ENCODE measurements around the gene RASA3.
"Not testable (repeated sequence)": the region's sequence is repeated elsewhere in the genome, so short reads cannot be mapped to it uniquely, and the experiment has no call there.

The RASA3 gene

GRCh38 chr13:114077099-114077932 is 55.1 kb downstream of the RASA3 start:
- no peak for DNase-seq

GRCh38 chr13:114076329-114077090 is 55.9 kb downstream of the RASA3 start:
- no peak for DNase-seq

DNA sequence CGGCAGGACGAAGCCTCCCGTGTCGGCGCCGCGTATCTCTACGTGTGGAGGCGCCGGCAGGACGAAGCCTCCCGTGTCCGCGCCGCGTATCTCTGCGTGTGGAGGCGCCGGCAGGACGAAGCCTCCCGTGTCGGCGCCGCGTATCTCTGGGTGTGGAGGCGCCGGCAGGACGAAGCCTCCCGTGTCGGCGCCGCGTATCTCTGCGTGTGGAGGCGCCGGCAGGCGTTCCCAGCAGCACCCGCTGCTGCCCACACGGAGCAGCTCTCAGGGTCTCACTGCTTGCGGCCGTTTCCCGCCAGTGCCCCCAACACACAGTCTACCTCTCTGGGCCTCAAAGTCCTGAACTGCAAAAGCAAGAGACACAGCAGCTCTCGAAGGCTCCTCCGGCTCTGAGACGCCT is 56.6 kb downstream of the RASA3 start:
- not testable (repeated sequence) for DNase-seq

DNA sequence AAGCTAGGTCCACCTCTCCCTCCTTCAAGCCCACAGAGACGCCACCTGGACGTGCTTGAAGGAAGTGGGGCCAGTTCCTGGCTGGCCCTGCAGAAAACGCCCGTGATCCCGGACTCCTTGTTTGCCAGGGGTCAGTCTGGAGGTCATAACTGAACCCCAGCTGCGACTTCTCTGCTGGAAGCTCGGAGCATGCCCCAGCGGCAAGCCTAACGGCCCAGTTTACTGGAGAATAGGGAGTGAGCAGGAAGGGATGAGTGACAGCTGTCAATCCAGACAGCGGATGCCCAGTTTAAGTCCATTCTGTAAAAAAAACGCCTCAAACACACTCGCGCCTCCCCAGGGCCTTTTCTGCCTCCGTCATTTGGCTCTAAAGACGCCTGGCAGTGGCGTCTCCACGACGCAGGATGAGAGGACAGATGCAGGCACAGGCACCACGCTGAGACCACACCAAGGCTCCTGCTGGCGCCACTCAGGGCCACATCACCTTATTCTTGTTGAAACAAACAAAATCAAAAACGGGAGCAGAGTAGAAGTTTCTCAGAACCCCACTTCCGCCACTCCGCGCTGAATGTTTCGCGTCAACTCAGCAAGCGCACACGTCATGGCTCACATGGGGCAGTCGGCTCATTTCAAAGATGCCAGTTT is 57.6 kb downstream of the RASA3 start:
- no peak for DNase-seq

DNA sequence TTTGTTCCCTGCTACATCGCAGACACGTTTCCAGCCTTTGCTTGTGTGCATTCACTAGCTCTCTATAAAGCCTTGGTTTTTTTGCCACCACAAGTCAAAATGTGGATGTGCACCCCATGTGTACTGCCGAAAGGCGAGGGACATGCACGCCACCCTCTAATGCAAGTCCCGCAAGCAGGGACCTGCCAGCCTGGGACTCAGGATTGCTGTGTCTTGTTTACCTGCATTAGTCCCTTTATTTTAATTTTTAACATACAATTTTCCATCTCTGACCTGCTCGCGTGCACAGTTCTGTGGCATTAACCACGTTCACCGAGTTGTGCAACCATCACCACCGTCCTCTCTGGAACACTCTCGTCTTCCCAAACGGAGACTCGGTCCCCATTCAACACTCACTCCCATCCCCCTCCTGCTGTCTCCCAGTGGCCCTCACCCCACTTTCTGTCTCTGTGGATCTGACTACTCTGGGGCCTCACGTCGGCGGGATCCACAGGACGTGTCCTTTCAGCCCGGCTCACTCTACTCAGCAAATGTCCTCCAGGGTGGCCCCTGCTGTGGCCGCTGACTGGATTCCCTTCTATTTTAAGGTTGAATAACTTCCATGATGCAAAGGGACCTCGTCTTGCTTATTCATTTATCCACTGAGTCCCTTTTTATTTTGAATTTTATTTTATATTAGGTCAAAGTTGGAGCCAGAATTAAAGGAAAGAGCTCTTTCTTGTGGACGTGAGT is 58.4 kb downstream of the RASA3 start:
- no peak for DNase-seq

DNA sequence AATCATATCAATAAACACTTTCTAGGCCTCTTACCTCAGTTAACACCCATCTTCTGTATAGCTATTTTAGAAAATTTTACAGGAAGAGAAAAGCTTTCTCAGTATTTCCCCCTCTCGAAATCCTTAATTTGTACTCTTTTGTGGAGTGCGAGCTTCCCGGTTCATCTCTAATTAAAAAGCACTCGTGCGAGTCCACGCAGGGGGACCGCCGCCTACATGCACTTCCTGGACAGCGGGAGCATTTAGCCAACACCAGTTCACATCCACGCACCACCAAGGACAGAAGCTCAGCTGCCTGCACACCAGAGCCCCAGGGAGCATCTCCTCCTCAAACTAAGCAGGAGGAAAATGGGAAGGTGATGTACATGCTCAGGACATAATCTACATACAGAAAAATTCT is 60.0 kb downstream of the RASA3 start:
- DNase-seq = no peak

GRCh38 chr13:114071991-114072390 is 60.4 kb downstream of the RASA3 start:
- no peak for DNase-seq

DNA sequence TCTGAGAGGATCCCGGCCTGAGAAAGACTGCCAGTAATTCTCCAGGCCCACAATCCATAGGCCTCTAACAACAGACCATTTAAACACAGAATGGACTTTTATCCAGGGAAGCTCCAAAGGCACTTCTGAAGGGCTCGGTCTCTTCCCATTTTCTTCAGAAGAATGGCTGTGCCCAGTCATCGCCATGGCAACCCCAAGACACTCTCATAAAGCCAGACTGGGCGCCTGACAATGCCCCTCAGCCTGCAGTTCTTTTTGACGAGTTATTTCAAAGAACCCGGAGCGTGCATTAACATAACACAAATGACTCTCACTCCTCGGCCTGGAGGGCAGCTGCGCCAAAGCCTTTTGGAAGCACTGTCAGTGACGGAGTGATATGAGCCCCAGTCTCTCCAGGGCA is 61.0 kb downstream of the RASA3 start:
- no peak for DNase-seq

GRCh38 chr13:114070098-114070799 is 62.2 kb downstream of the RASA3 start:
- DNase-seq = no peak

DNA sequence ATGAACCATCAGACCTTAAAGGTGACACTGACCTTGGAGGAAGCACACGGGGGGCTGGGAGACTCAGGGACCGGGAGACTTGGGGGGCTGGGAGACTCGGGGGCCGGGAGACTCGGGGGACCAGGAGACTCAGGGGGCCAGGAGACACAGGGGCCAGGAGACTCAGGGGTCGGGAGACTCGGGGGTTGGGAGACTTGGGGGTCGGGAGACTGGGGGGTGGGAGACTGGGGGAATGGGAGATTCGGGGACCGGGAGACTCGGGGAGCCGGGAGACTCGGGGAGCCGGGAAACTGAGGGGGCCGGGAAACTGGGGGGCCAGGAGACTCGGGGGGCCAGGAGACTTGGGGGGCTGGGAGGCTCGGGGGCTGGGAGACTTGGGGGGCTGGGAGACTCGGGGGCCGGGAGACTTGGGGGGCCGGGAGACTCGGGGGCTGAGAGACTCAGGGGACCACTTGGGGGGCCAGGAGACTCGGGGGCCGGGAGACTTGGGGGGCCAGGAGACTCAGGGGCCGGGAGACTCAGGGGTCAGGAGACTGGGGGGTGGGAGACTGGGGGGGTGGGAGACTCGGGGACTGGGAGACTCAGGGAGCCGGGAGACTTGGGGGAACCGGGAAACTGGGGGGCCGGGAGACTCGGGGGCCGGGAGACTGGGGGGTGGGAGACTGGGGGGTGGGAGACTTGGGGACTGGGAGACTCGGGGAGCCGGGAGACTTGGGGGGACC is 62.9 kb downstream of the RASA3 start:
- no peak for DNase-seq

DNA sequence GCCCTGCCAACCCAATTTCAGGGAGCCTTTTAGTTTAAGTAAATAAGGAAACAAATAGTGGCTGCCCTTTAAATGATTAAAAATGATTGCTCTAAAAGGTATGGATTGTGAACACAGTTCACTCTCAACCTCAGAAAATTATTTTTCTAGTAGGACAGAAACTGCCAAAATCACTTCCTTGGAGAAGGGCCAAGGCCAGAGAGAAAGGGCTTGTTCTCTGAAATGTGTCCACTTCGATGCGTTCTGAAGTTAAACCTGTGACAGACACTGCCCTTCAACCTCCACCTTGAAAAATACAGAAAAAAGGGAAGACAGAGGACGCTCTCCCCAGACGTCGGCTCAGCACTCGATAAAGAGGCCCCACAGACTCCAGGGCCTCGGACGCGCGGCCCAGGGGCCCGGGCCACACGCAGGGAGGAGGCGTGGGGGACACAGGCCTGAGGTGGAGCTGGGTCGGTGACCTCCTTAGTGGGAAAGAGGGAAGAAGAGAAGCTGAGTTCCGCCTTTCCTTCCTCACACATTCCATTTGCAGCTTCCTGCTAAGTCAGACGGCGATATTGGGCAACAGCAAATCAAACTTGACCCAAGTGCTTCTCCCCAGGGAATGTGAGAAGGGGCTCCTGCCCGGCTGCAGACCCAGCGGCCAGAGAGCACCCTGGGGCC is 63.6 kb downstream of the RASA3 start:
- DNase-seq = no peak

DNA sequence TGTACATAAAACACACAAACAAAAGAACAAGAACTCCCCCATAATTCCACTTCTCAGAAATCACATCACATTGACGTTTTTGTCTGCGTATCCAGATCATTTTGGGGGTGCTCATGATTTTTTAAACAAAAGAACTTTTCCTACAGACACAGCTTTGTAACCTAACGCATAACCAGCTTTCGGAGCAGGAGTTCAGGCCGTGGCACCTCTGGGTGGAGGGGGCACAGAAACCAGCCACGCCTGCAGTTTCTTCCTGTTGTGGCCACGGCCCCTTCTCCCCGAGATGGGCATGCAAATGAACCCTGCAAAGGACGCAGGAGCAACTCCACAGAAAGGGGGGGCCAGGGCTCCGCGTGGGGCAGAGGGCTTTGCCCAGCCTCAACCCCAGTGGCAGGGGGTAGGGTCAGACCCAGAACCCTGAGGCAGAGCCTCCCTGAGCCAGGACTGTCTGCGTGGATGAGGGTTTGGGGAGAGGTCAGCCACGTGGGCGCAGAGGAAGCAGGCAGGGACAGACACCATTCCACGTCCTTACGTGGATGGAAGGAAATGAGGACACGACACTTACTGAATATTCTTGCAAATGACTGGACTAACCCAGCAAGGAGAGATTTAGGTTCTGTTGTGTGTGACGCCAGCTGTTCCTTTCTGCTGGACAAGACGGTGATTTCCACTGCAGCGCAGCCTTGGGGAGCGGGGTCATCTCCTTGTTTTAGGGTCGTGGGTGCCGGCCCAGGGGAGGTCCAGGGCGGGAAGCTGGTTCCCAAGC is 64.4 kb downstream of the RASA3 start:
- no peak for DNase-seq

DNA sequence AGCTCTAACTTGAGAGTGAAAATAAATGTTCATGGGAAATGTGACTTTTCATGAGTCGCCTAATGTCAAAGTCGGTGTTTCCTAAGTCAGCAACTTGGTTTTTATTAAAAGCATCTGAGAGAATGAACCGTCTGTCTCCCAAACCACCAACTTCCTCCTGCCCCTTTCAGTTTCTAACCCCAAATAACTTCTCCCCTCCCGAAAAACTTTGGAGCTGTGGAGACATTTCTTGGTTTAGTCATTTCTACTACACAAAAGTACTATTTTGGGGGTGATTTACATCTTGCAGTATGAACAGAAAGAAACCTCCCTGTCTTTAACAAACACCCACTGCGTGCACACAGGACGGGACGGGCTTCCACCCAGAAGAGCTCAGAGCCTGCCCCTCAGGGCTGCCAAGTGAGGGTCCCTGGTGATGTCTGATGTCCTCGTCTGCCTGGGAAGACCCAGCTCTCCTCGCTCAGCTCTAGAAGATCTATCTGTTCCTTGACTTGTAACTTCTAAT is 65.0 kb downstream of the RASA3 start:
- no peak for DNase-seq

DNA sequence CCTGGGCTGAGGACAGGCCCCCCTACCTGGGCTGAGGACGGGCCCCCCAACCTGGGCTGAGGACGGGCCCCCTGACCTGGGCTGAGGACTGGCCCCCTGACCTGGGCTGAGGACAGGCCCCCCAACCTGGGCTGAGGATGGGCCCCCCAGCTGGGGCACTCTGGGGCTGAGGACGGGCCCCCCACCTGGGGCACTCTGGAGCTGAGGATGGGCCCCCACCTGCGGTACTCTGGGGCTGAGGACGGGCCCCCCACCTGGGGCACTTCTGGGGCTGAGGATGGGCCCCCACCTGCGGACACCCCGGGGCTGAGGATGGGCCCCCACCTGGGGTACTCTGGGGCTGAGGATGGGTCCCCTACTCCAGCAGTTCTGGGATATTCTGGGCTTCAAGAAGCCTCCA is 65.5 kb downstream of the RASA3 start:
- no peak for DNase-seq

- no peak for DNase-seq
These were observed 66.3 kb downstream of the RASA3 start for GRCh38 chr13:114065926-114066774.

DNA sequence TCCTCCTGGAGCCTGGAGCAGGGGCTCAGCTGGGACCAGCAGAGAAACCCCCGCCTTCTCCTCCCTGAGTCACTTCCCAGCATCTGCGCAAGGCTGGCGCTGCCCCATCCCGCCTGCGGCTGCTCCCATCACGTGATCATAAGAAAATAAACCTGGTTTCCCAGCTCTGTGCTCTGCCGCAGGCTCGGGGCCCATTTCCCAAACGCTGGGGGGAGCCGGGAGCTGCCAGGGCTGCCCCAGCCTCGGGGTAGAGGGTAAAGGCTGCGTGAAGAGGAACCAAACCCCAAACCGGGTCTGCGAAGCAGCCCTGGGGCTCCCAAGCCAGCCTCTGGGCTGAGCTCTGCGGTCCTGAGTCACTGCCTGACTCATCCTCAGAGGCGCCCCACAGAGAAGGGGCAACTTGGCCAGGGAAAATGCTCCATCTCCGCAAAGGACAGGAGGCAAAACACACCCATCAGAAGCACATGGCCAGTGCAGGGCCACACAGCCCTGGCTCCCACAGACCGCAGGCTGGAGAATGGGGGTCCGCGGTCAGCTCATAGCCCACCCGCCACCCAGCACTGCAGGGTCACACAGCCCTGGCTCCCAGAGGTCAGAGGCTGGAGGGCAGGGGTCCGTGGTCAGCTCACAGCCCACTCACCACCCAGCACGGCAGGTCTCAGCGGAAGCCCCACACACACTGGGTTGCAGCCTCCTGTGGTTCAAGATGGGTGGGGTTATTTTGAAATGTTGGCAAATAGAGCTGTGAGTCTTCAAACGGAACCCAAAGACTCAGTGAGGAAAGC is 67.1 kb downstream of the RASA3 start:
- peak; percentile 71 for DNase-seq

DNA sequence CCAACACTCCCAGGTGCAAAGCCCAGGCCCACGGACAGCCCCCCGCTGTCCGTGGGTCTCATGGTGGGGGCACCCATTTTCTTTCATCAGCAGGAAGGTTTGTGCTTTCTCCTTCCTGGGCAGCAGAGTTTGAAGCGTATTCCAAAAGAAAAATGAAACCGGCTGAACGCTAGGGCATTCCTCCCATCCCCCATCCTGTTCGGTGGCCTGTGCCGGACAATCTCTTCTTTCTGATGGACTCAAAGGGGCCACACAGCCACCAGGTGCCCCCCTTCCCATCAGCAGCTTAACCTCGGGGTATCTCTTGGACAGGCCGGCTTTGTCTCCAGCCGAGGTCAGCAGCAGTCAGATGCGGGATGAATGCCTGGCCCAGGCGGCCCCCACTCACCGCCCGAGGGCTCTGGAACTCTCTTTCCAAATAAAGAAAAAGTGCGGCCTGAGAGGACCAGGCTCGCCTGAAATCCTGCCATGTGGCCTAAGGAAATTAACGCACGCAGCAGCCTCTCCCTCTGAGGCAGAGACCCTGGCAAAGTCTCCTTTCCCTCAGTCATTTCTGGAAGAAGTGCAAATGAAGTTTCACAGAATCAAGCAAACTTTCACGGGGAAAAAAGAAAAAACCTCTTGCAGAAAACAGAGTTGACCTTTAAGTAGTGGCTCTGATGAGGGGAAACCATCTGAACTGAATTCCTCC is 67.8 kb downstream of the RASA3 start:
- DNase-seq = no peak

Measured in DMS 273 treated with DMSO at 0.1 percent for 48 hours (cell line).